ENCODE results near the gene ITGAV.

The ITGAV gene

GRCh38 chr2:186575302-186575701 lies 14.6 kb upstream of the ITGAV start:
- DNase-seq (ENCODE audit: low spot score): peak; percentile 98

GRCh38 chr2:186575856-186576255 lies 14.0 kb upstream of the ITGAV start:
- no peak for DNase-seq (ENCODE audit: low spot score)

DNA sequence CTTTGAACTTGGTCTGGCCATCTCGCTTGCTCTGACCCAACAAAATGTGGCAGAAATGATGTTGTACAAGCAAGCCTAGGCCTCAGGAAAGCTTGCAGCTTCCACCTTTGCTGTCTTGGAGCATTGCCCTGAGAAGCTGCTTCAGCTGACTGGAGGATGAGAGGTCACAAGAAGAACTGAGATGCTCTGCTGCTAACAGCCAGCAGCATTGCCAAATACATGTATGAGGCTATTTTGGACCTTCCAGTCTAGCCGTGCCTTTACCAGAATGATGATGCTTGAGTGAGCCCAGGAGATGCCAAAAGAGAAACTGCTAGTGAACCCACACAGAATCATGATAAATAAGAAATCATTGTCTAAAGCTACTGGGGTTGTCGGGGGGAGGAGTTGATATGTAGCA lies 13.2 kb upstream of the ITGAV start:
- DNase-seq (ENCODE audit: low spot score): no peak

- no peak for DNase-seq (ENCODE audit: low spot score)
Measured at GRCh38 chr2:186582698-186583097, 7.2 kb upstream of the ITGAV start.

DNA sequence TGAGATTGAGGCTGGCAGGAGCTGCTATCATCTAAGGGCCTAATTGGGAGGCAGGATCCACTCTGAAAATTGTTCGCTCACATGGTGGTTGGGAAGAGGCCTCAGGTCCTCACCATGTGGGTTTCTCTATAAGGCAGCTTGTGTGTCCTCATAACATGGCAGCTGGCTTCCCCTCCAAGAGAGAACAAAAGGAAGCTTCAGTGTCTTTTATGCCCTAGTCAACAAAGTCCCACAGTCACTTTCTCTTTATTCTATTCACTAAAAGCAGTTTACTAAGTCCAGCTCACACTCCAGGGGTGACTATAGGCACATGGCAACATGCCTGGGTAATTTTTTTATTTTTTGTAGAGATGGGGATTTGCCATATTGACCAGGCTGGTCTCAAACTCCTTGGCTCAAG lies 5.8 kb upstream of the ITGAV start:
- DNase-seq (ENCODE audit: low spot score): no peak

- DNase-seq (ENCODE audit: low spot score): no peak
Measured at GRCh38 chr2:186588421-186588820, 1.4 kb upstream of the ITGAV start.

- no peak for DNase-seq (ENCODE audit: low spot score)
Measured at GRCh38 chr2:186588940-186589611, 780 bp upstream of the ITGAV start.

- peak; percentile 54 for DNase-seq (ENCODE audit: low spot score)
Measured at GRCh38 chr2:186590350-186590758, 498 bp downstream of the ITGAV start.

GRCh38 chr2:186590759-186591505 lies 1.1 kb downstream of the ITGAV start:
- peak; percentile 84 for DNase-seq (ENCODE audit: low spot score)

DNA sequence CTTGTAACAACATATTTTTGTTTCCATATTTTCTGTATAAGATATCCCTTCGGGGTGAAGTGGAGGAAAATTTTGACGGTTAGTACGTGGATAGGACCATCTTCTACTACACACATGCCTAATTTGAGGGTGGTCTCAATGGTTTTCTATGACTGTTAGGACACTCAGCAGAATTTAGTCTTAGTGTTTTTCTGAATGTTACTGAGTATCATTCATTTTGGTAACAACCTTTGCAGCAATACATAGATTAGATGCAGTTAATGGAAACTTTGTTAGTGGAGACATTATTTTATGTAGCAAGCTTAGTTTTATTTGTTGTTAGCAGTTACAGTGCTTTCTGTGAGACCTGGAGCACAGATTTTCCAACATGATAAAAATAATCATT lies 1.6 kb downstream of the ITGAV start:
- DNase-seq (ENCODE audit: low spot score): no peak

DNA sequence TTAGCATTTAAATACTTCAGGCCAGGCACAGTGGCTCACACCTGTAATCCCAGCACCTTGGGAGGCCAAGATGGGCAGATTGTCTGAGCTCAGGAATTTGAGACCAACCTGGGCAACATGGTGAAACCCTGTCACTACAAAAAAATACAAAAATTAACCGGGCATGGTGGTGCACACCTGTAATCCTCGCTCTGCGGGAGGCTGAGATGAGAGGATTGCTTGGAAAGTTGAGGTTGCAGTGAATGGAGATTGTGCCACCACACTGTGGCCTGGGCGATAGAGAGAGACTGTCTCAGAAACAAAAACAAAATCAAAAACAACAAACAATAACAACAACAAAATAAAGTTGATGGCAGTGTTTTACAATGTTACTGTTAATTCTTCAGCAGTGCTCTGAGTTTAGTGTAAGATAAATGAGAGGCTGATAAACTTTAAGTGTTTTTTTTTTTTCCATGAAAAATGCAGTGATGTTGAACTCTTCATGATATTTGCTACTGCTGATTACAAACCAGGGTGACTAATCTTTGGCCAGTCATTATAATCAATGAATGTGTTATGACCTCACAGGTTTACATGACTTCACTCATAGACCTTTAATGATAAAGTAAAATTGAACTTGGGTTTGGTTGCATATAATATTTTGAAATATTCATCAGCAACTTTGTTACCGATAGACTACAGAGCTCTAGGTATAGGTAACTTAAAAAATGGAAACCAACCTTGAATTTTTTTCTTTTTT lies 2.5 kb downstream of the ITGAV start:
- DNase-seq (ENCODE audit: low spot score): peak; percentile 43

DNA sequence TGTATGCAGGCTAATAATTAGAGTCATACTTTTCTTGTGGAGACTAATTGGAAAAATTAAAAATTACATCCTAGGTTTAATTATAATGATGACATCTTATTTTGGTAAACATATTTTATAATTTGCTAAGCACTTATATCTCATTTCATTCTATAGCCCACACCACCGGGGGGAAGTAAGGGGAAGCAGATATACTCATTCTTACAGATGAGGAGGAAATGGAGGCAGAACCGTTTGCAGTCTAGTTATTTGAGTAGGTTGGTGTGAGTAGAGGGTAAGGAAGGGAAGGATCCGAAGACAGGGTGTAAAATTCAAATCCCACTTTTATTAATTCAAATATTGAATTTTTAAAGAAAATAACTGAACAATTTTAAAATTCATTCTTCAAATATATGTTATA lies 3.7 kb downstream of the ITGAV start:
- DNase-seq (ENCODE audit: low spot score): no peak

- DNase-seq (ENCODE audit: low spot score): no peak
Measured at GRCh38 chr2:186594001-186594722, 4.3 kb downstream of the ITGAV start.

DNA sequence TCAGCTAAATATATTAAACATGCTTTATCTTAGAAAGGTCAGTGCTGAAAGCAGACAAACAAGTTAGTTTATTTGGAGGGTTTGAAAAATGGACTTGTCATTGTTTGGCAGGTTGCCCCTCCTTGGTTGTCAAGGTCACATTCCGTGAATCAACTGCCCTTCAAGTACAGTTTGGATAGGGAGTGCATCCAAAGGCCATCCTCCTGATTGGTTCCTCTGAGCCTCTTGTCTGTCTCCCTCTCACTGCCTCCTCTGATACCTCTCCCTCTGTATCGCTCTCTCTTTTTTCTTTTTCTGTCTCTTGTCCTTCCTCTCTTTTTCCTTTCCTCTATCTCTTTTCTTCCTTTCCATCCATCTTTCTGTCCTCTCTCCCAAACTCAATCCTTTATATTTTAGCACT lies 5.4 kb downstream of the ITGAV start:
- DNase-seq (ENCODE audit: low spot score): peak; percentile 21

GRCh38 chr2:186599186-186599778 lies 9.4 kb downstream of the ITGAV start:
- DNase-seq (ENCODE audit: low spot score): no peak

DNA sequence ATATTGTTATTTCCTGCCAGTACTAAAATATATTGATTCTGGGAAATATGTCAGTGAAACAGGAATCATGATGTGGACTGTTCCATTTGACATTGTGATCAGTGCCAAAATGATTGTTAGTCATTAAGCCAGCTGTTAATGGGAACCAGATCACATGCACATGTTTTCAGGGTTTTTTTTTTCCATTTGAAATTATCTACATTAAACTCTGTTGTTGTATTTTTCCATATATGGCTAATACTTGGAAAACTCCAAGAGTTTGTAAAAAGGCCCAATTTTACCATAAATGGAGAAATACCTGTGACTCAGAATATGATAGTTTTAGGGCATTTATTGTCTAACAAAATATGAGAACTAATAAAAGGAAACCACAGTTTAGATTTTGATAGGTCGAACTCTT lies 13.4 kb downstream of the ITGAV start:
- DNase-seq (ENCODE audit: low spot score): no peak

- DNase-seq (ENCODE audit: low spot score): no peak
Measured at GRCh38 chr2:186605041-186605440, 15.2 kb downstream of the ITGAV start.

- no peak for DNase-seq (ENCODE audit: low spot score)
Measured at GRCh38 chr2:186607660-186608324, 17.9 kb downstream of the ITGAV start.

DNA sequence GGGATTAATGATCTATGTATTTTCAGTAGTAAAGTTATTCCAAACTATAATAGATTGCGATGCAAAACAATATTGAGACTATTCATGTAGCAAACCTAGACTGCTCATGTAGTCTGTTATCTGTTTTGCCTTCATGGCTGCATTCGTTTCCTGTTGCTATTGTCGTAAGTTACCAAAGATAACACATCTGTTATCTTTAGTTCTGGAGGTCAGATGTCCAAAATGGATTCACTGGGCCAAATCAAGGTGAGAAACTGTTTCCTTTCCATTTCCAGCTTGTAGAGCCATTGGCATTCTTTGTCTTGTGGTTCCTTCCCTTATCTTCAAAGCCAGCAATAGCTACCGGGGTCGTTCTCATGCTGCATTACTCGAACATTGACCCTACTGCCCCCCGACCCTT lies 20.9 kb downstream of the ITGAV start:
- DNase-seq (ENCODE audit: low spot score): no peak

GRCh38 chr2:186611526-186611925 lies 21.7 kb downstream of the ITGAV start:
- DNase-seq (ENCODE audit: low spot score): no peak

DNA sequence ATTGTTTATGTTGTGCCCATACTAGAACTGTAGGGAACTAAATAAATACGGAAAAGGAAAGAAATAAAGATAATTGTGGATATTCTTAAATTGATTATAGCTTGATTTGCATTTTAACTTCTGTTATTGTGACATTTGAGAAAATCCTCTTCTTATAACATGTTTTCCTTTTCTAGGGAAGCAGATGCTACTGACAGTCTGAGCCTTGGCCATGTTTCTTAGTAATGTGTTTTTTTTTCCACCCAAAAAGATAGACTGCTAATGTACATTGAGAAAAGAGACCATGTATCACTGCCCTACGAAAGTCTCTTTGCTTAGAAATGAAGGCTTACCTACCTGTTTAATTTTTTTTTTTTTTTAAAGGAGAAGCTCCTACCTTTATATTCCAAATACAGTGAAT lies 22.2 kb downstream of the ITGAV start:
- DNase-seq (ENCODE audit: low spot score): no peak

All from RKO (cell line).